Measurements from ENCODE around the gene VAPA. TPM values are rescaled to one million over a fixed set of nuclear protein-coding genes. Genes with fewer than 3 reads are reported as not detected.

VAPA gene
- 329 and 333 TPM in 2 replicates for total RNA-seq (2014; rRNA removed; shearing (Covaris generic))
- 186 and 227 TPM in 2 replicates for polyA plus RNA-seq (2015; cell fraction: cytosol; rRNA removed)
- polyA plus RNA-seq (2015; cell fraction: nucleus; rRNA removed) = 53.8 and 54.1 TPM in 2 replicates

DNA sequence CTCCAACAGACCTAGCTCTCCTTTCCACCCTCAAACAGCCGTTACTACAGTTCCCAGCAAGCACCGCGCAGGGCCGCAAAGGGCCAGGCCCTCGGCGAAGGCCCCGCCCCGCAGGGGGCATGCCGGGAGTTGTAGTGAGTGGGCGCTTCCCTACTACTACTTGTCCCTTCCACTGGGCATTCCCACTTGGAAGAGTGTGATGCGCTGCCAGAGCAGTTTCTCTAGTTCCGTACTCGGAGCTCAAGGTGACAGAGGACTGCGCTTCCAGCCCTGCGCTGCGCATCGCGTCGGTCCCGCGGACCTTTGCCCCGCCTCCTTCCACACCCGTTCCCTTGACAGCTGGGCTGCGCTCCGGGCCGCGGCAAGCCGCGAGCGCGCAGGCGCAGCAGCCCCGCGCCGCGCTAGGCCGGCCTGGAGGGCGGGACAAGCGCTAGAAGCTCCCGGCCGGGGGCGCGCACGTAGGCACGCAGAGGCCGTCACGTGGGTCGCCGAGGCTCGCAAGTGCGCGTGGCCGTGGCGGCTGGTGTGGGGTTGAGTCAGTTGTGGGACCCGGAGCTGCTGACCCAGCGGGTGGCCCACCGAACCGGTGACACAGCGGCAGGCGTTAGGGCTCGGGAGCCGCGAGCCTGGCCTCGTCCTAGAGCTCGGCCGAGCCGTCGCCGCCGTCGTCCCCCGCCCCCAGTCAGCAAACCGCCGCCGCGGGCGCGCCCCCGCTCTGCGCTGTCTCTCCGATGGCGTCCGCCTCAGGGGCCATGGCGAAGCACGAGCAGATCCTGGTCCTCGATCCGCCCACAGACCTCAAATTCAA is at the start of gene VAPA:
TSS of gene VAPA (plus strand) at position 491 of the 808 bp plus-strand sequence. CDS start at position 732, 241 bp downstream.
- in situ Hi-C loops (cut with HindIII; ENCODE audit: low pct_unique_long_range_greater_than_20kb, low sequenced_read_pairs) = no loop called here
- peak; percentile 91 for DNase-seq (ENCODE audit: low read depth, low spot score)

GRCh38 chr18:9865764-9866490 is 47.9 kb upstream of the VAPA start:
- no peak for DNase-seq (ENCODE audit: low read depth, low spot score)
- in situ Hi-C loops (cut with HindIII; ENCODE audit: low pct_unique_long_range_greater_than_20kb, low sequenced_read_pairs) = no loop called here

DNA sequence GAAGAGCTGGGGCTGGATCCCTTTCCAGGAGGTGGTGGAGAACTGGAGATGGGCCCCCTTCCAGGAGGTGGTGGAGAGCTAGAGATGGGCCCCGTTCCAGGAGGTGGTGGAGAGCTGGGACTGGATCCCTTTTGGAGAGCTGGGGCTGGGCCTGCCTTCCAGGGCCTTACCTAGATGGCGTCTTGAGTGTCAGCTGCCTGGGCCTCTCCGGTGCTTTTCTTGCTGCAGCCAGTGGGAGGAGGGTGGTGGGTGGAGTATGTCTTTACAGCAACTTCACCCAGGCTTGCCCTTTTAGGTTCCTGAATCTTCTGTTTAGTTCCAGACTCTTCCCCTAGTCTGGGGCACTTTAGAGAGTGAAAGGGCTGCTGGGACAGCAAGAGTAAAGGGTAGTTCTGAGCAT is 47.2 kb upstream of the VAPA start:
- DNase-seq (ENCODE audit: low read depth, low spot score) = no peak
- in situ Hi-C loops (cut with HindIII; ENCODE audit: low pct_unique_long_range_greater_than_20kb, low sequenced_read_pairs) = no loop called here

GRCh38 chr18:9867071-9867594 is 46.7 kb upstream of the VAPA start:
- in situ Hi-C loops (cut with HindIII; ENCODE audit: low pct_unique_long_range_greater_than_20kb, low sequenced_read_pairs) = no loop called here
- DNase-seq (ENCODE audit: low read depth, low spot score) = no peak

GRCh38 chr18:9868857-9869714 is 44.7 kb upstream of the VAPA start:
- no peak for DNase-seq (ENCODE audit: low read depth, low spot score)
- in situ Hi-C loops (cut with HindIII; ENCODE audit: low pct_unique_long_range_greater_than_20kb, low sequenced_read_pairs) = no loop called here

GRCh38 chr18:9869715-9870430 is 43.9 kb upstream of the VAPA start:
- in situ Hi-C loops (cut with HindIII; ENCODE audit: low pct_unique_long_range_greater_than_20kb, low sequenced_read_pairs) = no loop called here
- peak; percentile 11 for DNase-seq (ENCODE audit: low read depth, low spot score)

GRCh38 chr18:9870431-9871008 is 43.3 kb upstream of the VAPA start:
- in situ Hi-C loops (cut with HindIII; ENCODE audit: low pct_unique_long_range_greater_than_20kb, low sequenced_read_pairs) = no loop called here
- no peak for DNase-seq (ENCODE audit: low read depth, low spot score)

DNA sequence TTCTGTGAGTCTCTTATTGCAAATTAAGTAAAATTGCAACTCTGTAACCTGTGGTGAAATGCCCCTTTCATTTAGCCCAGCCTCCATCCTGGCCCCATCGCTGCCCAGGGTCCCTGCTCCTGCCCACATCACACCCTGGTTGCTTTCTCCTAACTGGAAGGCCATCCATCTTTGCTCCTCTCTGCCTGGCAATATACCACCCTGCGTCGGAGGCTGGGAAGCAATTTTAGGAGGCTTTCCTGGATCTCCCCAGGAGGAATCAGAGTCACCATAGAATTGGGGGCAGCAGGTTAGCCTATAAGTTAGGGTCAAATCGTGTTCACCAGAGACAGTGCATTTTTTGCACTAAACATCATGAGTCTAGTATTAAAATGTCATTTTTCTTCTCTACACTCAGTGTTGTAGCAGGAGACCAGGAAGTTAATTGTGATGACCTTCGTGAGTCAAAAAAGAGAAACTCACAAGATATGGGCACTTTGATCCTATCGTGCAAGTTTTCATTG is 42.5 kb upstream of the VAPA start:
- DNase-seq (ENCODE audit: low read depth, low spot score) = no peak
- in situ Hi-C loops (cut with HindIII; ENCODE audit: low pct_unique_long_range_greater_than_20kb, low sequenced_read_pairs) = no loop called here

- in situ Hi-C loops (cut with HindIII; ENCODE audit: low pct_unique_long_range_greater_than_20kb, low sequenced_read_pairs) = no loop called here
- no peak for DNase-seq (ENCODE audit: low read depth, low spot score)
Observed at GRCh38 chr18:9872823-9873222, 41.0 kb upstream of the VAPA start.

DNA sequence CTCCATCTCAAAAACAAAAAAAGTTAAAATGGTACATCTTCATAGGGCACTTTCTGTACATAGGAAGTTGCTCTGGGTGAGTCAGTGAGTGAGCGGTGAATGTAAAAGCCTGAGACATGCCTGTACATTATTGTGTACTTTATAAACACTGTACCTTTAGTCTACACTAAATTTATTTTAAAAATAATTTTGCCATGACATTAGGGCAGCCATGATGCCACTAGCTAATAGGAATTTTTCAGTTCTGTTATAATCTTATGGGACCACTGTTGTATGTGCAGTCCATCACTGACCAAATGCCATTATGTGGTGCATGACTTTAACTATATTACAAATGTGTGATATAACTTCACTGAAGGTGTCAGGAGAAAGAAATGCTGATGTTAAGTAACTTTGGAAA is 39.1 kb upstream of the VAPA start:
- in situ Hi-C loops (cut with HindIII; ENCODE audit: low pct_unique_long_range_greater_than_20kb, low sequenced_read_pairs) = no loop called here
- no peak for DNase-seq (ENCODE audit: low read depth, low spot score)

GRCh38 chr18:9876212-9876866 is 37.5 kb upstream of the VAPA start:
- no peak for DNase-seq (ENCODE audit: low read depth, low spot score)
- in situ Hi-C loops (cut with HindIII; ENCODE audit: low pct_unique_long_range_greater_than_20kb, low sequenced_read_pairs) = no loop called here

DNA sequence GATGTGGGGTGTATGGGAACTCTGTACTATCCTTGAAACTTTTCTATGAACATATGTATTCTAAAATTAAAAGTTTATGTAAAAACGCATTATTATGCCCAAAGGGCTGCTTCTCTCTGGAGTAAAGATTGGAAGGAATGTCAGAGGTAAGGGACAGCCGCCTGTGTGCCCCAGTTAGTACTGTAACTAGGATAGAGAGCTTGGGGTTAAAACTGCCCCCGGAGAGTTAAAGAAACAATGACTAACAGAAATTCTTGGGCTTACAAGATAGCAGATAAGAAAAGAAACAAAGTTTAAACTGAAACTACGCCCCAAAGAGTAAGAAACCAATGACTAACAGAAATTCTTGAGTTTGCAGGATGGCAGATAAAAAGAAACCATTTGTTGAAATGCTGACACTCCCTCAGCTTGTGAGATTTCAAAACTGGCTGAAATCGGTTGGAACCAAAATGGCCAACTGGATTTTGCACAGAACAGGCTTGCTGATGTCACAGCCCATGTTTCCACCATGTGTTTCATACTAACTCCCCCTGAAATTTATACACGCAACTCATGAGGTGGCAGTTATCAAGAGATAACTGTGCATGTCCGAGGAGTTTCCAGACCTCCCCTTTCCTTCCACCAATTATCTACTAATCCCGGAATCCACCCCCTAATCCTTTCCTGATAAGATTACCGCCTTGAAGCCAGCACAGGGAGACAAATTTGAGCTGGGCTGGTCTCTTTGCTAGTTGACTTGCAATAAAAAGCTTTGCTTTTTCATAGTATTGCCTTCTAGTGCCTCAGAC is 36.8 kb upstream of the VAPA start:
- in situ Hi-C loops (cut with HindIII; ENCODE audit: low pct_unique_long_range_greater_than_20kb, low sequenced_read_pairs) = no loop called here
- DNase-seq (ENCODE audit: low read depth, low spot score) = peak; percentile 50

- DNase-seq (ENCODE audit: low read depth, low spot score) = no peak
- in situ Hi-C loops (cut with HindIII; ENCODE audit: low pct_unique_long_range_greater_than_20kb, low sequenced_read_pairs) = no loop called here
Observed at GRCh38 chr18:9877655-9878014, 36.2 kb upstream of the VAPA start.

DNA sequence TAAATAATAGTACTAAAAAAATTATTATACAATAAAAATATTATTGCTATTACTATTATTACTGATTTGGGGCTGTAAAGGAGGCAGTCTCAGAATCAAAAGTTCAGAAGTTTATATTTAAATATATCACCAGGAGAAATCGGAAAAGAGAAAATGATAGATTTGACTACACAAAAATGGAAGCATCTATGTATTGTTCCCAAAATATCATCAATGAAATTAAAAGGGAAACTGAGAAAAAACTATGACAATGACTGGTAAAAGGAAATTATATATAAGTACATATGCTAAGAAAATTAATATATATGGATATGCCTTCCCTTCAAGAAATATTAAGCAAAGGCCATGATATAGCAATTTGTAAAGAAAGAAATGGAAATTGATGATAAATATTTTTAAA is 35.7 kb upstream of the VAPA start:
- DNase-seq (ENCODE audit: low read depth, low spot score) = no peak
- in situ Hi-C loops (cut with HindIII; ENCODE audit: low pct_unique_long_range_greater_than_20kb, low sequenced_read_pairs) = no loop called here

GRCh38 chr18:9878783-9879242 is 35.0 kb upstream of the VAPA start:
- in situ Hi-C loops (cut with HindIII; ENCODE audit: low pct_unique_long_range_greater_than_20kb, low sequenced_read_pairs) = no loop called here
- no peak for DNase-seq (ENCODE audit: low read depth, low spot score)
